ENCODE results near the gene KHDC3L.
A peak's percentile ranks its signal among the peaks of the same experiment; 100 is the strongest.

KHDC3L gene, protein sequence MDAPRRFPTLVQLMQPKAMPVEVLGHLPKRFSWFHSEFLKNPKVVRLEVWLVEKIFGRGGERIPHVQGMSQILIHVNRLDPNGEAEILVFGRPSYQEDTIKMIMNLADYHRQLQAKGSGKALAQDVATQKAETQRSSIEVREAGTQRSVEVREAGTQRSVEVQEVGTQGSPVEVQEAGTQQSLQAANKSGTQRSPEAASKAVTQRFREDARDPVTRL

DNA sequence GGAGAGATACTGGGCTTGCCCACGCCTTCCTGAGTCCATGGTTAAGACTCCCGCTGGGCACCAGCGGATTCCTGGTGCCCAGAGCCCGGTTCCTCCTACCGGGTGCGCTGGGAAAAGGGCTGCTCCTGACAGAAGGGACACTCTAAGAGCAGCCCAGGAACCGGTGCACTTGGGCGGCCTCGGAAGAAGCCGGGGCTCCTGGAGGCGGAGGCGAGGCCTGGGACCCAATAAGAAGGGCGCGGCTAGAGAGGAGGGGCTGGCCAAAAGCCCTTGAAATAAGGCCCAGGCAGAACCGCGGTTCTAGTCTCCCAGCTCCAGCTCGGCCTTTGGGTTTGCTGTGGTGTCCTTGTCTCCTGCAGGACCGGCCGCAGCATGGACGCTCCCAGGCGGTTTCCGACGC lies at the start of gene KHDC3L:
TSS of gene KHDC3L (plus strand) at position 301 of the 400 bp plus-strand sequence. CDS start at position 373, 72 bp downstream.
- DNase-seq, result no peak

GRCh38 chr6:73314577-73315492 lies 47.6 kb upstream of the KHDC3L start:
- no peak for DNase-seq

GRCh38 chr6:73323323-73323722 lies 39.1 kb upstream of the KHDC3L start:
- DNase-seq, result no peak

GRCh38 chr6:73325656-73326055 lies 36.8 kb upstream of the KHDC3L start:
- no peak for DNase-seq

DNA sequence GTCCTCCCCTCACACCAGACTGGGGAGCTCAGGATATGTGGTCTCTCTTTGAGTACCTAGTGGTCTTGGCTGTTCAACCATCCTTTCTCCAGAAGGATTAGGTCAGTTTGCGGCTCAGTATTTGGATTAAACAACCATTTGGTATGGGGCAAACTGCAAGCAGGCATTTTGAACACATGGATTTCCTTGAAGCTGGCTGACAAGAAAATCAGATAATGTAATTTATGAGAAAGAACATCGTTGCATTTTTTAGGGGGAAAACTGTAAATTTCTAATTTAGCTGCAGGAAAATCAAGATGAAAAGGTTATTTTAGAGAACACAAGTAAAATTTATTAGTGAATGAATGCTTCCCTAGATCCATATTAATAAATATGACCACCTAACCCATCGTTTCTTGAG lies 33.7 kb upstream of the KHDC3L start:
- DNase-seq, result no peak

DNA sequence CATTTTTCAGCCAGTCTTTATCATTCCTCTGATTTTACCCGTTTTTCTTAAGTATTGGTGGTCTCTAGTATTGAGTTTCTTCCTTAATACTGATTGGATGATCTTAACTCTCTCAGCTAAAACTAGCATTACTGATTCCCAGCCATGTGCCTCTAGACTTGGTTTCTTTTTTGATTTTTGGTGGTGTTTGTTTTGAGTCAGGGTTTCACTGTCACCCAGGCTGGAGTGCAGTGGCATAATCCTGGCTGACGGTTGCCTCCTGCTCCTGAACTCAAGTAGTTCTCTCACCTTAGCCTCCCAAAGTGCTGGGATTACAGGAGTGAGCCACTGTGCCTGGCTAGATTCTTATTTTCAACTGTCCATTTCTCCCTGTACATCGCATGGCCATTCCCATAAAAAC lies 33.3 kb upstream of the KHDC3L start:
- DNase-seq, result peak; percentile 57

- DNase-seq, result no peak
These were observed 23.1 kb upstream of the KHDC3L start for GRCh38 chr6:73339340-73339739.

DNA sequence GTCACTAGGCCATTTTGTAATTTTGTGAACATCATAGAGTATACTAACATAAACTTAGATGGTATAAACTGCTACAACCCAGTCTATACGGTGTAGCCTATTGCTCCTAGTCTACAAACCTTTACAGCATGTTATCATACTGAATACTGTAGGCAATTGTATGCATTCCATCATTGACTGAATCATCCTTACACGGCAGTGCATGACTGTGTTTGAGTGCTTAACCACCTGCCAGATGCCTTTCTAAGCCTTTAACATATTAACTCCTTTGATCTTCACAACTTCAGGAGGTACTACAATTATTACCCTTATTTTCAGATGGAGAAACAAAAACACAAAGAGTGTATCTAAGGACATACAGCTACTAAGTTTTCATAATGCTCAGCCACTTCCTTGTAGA lies 22.4 kb upstream of the KHDC3L start:
- no peak for DNase-seq

DNA sequence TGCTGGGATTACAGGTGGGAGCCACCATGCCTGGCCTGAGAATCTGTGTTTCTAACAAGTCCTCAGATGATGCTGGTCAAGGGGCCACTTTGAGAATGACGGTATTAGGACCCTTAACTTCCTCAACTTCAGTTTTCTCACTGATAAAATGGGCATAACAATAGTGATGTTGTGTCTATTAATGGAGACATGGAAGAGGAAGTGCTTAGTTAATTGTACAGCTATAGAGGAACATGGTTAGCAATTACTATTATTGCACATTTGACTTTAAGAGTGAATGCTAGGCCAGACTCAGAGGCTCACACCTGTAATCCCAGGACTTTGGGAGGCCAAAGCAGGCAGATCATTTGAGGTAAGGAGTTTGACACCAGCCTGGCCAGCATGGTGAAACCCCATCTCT lies 21.1 kb upstream of the KHDC3L start:
- no peak for DNase-seq

- no peak for DNase-seq
These were observed 20.3 kb upstream of the KHDC3L start for GRCh38 chr6:73342174-73342573.

DNA sequence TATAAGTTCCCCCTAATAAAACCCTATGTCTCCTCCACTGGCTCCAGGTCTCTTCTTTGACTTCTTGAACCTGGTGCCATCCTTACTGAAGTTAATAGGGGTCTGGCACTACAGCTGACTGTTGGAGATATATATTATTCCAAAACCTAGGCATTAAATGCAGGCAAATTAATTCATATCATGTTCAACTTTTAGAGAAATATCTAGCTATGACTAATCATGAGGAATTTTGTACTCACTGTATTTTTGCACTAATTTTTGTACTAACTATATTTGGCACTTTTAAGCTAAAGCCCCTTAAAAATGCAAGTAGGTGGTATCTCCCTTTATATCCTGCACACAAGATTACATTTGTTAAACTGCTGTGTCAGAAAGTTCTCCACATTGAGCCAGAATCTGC lies 19.3 kb upstream of the KHDC3L start:
- no peak for DNase-seq

- no peak for DNase-seq
These were observed 13.8 kb upstream of the KHDC3L start for GRCh38 chr6:73348550-73349204.

DNA sequence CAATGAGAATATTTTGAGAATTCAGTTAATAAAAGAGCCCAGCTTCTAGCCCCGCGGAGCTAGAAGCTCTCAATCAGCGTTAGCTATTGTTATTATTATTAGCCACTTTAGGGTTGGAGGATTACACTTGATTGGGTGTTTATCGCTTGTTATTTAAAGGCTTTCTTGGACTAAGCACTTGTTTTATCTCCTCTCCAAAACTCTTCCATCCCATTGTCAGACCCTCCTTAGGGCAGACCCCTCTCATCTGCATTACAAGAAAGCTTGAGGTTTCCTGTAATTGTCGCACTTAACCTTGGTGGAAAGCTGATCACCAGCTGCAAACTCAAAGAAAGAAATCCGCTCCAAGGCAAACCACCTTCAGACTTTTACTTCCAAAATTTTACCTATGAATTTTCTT lies 13.1 kb upstream of the KHDC3L start:
- no peak for DNase-seq

DNA sequence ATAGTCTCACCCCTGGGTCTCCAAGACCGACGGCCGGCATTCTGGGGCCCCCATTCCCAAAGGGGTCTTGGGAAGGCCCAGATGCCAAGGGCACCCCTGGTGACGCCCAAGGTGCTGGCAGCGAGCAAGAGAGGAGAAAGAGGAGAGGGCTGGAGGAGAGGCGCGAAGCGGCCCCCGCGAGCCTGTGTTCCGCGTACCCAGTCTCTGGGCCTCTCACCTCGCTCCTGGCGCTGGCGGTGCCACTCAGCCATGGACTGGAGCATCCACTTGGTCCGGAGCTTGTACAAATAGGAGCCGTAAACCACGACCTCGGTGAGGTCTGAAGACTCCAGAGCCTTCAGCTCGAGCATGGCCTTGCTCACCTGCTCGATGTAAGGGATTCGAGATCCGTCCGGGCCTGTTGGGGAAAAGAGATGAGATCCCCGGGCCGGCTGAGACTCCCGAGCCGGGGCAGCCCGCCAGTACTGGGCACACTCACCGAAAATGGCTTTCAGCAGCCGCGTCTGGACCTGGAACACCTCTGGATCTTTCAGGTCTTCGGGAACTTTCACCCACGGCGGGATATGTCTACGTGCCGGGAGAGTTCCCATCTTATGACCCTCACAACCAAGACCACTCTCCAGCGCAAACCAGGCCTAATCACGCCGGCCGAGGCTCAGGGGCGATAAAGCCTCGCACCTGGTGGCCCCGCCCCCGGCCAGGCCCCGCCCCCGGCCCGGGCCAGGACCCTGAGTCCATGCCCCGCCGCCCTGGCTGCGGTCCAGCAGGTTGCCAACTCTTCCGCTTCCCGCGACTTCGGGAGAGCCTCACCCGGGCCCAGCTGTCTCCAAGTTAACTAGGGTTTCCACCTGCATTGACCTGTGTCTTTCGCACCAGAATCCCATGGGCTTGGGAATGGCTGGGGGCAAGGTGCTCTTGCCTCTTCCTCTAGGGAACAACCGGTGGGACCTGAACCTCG lies 8.5 kb upstream of the KHDC3L start, which contains the start of gene DPPA5:
TSS of gene DPPA5 (minus strand) at position 641 of the 958 bp plus-strand sequence. CDS start at position 590, 51 bp downstream.
- DNase-seq, result no peak

DNA sequence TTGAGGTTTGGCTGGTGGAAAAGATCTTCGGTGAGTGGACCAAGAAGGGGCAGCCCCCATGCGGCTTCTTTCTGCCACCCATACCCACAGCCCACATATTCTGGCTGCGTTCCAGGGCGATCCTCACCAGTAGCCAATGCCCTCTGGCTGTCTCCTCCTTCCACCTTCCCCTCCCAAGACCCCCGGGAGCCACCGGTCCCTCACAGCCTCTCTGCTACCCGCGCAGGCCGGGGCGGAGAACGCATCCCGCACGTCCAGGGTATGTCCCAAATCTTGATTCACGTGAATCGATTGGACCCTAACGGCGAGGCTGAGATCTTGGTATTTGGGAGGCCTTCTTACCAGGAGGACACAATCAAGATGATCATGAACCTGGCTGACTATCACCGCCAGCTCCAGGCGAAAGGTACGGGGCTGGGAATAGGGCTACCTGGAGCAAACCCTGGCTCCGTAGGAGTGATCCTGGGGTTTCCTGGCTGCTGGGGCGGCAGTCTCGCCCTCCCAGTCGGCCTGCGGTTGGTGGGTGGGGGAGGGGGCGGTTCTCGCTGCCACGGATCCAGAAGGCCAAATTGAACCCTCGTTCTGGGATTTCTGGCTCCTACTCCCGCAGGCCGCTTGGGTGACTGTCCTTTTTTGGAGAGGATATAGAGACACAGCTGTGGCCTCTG lies 545 bp downstream of the KHDC3L start:
- DNase-seq, result no peak

DNA sequence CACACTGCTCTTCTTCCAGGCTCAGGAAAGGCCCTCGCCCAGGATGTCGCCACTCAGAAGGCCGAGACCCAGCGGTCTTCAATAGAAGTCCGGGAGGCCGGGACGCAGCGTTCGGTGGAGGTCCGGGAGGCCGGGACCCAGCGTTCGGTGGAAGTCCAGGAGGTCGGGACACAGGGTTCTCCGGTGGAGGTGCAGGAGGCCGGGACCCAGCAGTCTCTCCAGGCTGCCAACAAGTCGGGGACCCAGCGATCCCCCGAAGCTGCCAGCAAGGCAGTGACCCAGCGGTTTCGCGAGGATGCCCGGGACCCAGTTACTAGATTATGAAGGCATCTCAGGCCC lies 1.0 kb downstream of the KHDC3L start:
- DNase-seq, result no peak

- DNase-seq, result no peak
These were observed 1.7 kb downstream of the KHDC3L start for GRCh38 chr6:73364121-73364520.

DNA sequence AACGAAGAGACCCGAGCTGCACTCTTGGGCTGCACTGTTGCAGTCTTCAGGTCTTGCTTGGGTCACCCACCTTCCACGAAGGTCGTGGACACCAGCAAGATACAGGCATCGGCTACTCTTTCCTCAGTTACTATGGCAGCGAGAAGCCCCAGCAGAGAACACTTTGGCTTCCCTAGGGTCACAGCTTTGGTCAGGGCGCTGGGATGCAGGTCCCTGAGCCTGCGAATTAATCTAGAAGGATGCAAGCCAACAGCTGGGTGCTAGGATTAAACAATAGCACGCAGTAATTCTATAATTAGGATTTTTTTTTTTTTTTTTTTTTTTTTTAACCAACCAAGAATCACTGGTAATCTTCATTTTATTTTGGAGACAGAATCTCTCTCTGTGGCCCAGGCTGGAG lies 2.1 kb downstream of the KHDC3L start:
- no peak for DNase-seq

DNA sequence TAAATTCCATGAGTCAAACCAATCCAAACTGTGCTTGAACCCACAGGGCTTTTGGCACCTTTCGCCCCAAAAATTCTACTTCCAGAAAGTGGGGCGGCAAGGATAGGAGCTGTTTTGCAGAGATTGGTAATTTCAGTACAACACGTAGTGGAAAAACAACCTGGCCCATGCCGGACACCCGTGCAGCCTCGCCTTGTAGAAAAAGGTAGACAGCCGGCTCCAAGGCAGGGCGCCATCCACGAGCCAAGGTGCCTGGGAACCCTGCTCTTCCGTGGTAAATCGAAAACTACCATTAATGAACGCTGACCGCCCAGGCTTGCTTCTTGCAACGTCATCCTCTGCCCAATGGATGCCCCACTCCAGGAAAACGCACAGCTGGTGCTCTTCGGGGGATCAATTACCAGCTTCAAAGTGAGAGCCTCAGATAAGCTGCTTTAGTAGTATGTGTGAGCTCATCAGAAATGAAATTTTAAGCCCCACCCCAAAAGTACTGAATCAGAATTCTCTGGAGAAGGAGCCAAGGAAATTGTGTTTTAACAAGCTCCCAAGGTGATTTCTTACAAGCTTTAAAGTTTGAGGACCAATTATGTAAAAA lies 5.4 kb downstream of the KHDC3L start:
- DNase-seq, result no peak

GRCh38 chr6:73368675-73369074 lies 6.2 kb downstream of the KHDC3L start:
- DNase-seq, result no peak

GRCh38 chr6:73369157-73369556 lies 6.7 kb downstream of the KHDC3L start:
- DNase-seq, result no peak

DNA sequence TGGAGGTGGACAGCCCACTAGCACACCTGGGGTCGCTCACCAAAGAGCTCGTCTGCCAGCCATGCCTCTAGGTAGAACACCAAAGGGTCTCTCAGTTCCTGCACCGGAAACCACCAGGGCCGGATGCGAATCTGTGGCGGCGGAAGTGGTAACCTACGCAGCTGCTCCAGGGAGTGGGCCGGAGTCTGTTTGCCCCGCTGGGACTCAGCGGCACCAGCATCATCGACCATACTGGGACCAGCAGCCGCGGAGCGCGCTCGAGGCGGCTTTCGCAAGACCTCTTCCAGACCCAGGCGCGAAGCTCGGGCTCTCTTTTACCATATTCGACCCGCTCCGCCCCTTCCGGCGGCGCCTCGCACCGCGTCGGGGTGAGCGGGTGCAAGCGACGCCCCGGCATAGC lies 7.1 kb downstream of the KHDC3L start, which contains the start of gene OOEP:
TSS of gene OOEP (minus strand) at position 335 of the 400 bp plus-strand sequence. CDS start at position 230, 105 bp downstream.
- DNase-seq, result no peak

Measured in activated CD4-positive, alpha-beta T cell treated with anti-CD3 and anti-CD28 coated beads, Interleukin-2, Interleukin-6, amounts not matched to agents 100 ng/mL and 50 ng/mL, durations not matched to agents 16 hours and 8 hours (primary cell).